Activated CD8-positive, alpha-beta memory T cell treated with anti-CD3 and anti-CD28 coated beads for 4 hours (primary cell): ENCODE measurements around the gene ASAP2.

Experiments used
- DNase-seq, 2 donors: peaks; one replicate each; pipeline ENCODE4 v3.0.0-alpha.2; 2020; ENCODE audit warnings: low read depth in 2 of 2

The ASAP2 gene

GRCh38 chr2:9205963-9206948 is at the start of gene ASAP2:
ASAP2 (plus strand) TSS chr2:9206812; CDS start chr2:9207105, 293 bp downstream.
- no peak for DNase-seq

GRCh38 chr2:9158786-9159779 is 47.5 kb upstream of the ASAP2 start:
- DNase-seq: no peak

- no peak for DNase-seq
These were observed 45.9 kb upstream of the ASAP2 start for GRCh38 chr2:9160732-9161131.

GRCh38 chr2:9162841-9163240 is 43.8 kb upstream of the ASAP2 start:
- no peak for DNase-seq

- DNase-seq: no peak
These were observed 43.1 kb upstream of the ASAP2 start for GRCh38 chr2:9163306-9164111.

- no peak for DNase-seq
These were observed 42.5 kb upstream of the ASAP2 start for GRCh38 chr2:9164112-9164608.

- no peak for DNase-seq
These were observed 41.0 kb upstream of the ASAP2 start for GRCh38 chr2:9165625-9166024.

- no peak for DNase-seq
These were observed 39.8 kb upstream of the ASAP2 start for GRCh38 chr2:9166579-9167377.

GRCh38 chr2:9167718-9168657 is 38.6 kb upstream of the ASAP2 start:
- no peak for DNase-seq

GRCh38 chr2:9168821-9169221 is 37.8 kb upstream of the ASAP2 start:
- no peak for DNase-seq

- no peak for DNase-seq
These were observed 37.1 kb upstream of the ASAP2 start for GRCh38 chr2:9169349-9170107.

GRCh38 chr2:9170458-9171130 is 36.0 kb upstream of the ASAP2 start:
- no peak for DNase-seq

GRCh38 chr2:9174771-9175437 is 31.7 kb upstream of the ASAP2 start:
- no peak for DNase-seq

GRCh38 chr2:9178110-9178903 is 28.3 kb upstream of the ASAP2 start:
- no peak for DNase-seq

GRCh38 chr2:9178904-9179571 is 27.6 kb upstream of the ASAP2 start:
- no peak for DNase-seq
